Vagina (tissue), 2 donors: ENCODE data around the gene DYNLT3.

Source experiments
- POLR2A ChIP-seq, 2 donors: fragments of 450-650 bp; IDR thresholded peaks; one replicate each; pipeline ENCODE4 v1.6.1; 2017; ENCODE audit warnings: antibody characterized with exemption in 2 of 2, mild to moderate bottlenecking in 2 of 2, moderate library complexity in 2 of 2
- POLR2AphosphoS5 ChIP-seq, 2 donors: sonication (generic); formaldehyde crosslinking; IDR thresholded peaks; one replicate each; pipeline ENCODE4 v1.9.0; 2017; ENCODE audit warnings: antibody characterized with exemption in 2 of 2, mild to moderate bottlenecking in 2 of 2, low read depth in 1 of 2; ENCODE audit not compliant: insufficient read depth in 1 of 2
- TF ChIP-seq, protein P1 (sequence below), 3 experiments: fragments of 450-650 bp in 2 of 3; fragments of 200-600 bp in 1 of 3; sonication (generic) in 1 of 3; IDR thresholded peaks; one replicate each; pipeline ENCODE4 v1.5.1; 2017 to 2019; ENCODE audit warnings: antibody characterized with exemption in 3 of 3, mild to moderate bottlenecking in 2 of 3, moderate library complexity in 2 of 3

DNA sequence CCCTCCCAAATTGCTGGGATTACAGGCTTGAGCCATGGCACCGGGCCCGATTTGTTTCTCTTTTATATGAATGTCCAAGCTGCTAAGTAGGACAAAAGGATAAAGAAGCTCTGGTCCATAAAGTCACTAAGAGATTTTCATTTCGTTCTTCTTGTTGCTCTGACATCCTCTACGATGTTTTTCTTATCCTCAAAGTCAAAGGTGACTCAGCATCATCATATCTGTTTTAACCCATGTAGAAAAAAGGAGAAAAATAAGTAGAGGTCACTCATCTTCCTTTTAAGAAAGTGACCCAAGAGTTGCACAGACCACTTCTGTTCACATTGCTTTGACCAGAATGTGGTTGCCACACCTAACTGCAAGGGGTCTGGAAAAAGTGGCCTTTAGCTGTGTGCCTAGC, 29.3 kb upstream of the DYNLT3 start:
- TF ChIP-seq POLR2A (IDR thresholded peaks at IDR 0.05) (no peak), POLR2AphosphoS5 (IDR thresholded peaks at IDR 0.05; ENCODE audit: insufficient read depth in 1 of 2, low read depth in 1 of 2) (no peak)
- TF ChIP-seq, protein P1, sequence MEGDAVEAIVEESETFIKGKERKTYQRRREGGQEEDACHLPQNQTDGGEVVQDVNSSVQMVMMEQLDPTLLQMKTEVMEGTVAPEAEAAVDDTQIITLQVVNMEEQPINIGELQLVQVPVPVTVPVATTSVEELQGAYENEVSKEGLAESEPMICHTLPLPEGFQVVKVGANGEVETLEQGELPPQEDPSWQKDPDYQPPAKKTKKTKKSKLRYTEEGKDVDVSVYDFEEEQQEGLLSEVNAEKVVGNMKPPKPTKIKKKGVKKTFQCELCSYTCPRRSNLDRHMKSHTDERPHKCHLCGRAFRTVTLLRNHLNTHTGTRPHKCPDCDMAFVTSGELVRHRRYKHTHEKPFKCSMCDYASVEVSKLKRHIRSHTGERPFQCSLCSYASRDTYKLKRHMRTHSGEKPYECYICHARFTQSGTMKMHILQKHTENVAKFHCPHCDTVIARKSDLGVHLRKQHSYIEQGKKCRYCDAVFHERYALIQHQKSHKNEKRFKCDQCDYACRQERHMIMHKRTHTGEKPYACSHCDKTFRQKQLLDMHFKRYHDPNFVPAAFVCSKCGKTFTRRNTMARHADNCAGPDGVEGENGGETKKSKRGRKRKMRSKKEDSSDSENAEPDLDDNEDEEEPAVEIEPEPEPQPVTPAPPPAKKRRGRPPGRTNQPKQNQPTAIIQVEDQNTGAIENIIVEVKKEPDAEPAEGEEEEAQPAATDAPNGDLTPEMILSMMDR (IDR thresholded peaks at IDR 0.05) = no peak
